ENCODE results near the gene SIGLECL1.

SIGLECL1 gene

DNA sequence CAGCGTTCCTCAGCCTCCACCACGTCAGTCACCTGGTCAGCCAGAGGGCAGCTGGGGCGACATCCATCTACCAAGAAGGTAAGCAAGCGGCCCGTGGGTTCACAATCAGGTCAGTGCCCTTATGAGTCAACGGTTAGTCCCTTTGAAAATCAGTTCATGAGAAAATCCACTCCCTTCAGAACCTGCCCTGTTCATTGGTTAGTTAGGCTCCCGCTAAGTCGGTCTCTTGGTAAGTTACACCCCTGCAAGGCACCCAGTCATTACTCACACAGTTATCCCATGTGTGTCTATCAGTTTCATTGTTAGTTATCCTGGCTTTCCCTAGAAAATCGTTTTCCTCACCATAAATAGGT, 564 bp downstream of the SIGLECL1 start:
- no peaks in the 10 kb centered on the region for H3K9me2 ChIP-seq (replicated peaks; ENCODE audit: insufficient read depth, low read length)
- TF ChIP-seq, protein P1, sequence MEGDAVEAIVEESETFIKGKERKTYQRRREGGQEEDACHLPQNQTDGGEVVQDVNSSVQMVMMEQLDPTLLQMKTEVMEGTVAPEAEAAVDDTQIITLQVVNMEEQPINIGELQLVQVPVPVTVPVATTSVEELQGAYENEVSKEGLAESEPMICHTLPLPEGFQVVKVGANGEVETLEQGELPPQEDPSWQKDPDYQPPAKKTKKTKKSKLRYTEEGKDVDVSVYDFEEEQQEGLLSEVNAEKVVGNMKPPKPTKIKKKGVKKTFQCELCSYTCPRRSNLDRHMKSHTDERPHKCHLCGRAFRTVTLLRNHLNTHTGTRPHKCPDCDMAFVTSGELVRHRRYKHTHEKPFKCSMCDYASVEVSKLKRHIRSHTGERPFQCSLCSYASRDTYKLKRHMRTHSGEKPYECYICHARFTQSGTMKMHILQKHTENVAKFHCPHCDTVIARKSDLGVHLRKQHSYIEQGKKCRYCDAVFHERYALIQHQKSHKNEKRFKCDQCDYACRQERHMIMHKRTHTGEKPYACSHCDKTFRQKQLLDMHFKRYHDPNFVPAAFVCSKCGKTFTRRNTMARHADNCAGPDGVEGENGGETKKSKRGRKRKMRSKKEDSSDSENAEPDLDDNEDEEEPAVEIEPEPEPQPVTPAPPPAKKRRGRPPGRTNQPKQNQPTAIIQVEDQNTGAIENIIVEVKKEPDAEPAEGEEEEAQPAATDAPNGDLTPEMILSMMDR (IDR thresholded peaks at IDR 0.05; ENCODE audit: insufficient read depth, low read length, poor library complexity, severe bottlenecking), result no peak
- no peak for TF ChIP-seq EZH2phosphoT487 (conservative IDR thresholded peaks at IDR 0.05; ENCODE audit: low read length)
- no peaks in the 10 kb centered on the region for H3F3A ChIP-seq (ENCODE audit: insufficient read depth)
- no peaks in the 10 kb centered on the region for H3K9me3 ChIP-seq (ENCODE audit: insufficient read depth, low read length)
- H3K4me3 ChIP-seq (ENCODE audit: insufficient read depth, low read length, poor library complexity, severe bottlenecking), result no peak overlapping the region
- no peak overlapping the region for H3K27ac ChIP-seq (ENCODE audit: low read depth, low read length)
- no peaks in the 10 kb centered on the region for H3K79me2 ChIP-seq (ENCODE audit: insufficient read depth, low read length)
- no peak overlapping the region for H3K4me2 ChIP-seq (ENCODE audit: low read depth, low read length, poor library complexity, severe bottlenecking)
- H4K20me1 ChIP-seq (ENCODE audit: low read depth, low read length), result no peaks in the 10 kb centered on the region
- H3K36me3 ChIP-seq (ENCODE audit: low read length), result no peaks in the 10 kb centered on the region
- no peak overlapping the region for H2AFZ ChIP-seq (ENCODE audit: low read depth, low read length, severe bottlenecking)
- no peak overlapping the region for H3K9ac ChIP-seq (ENCODE audit: low read length)
- no peaks in the 10 kb centered on the region for H3K27me3 ChIP-seq (ENCODE audit: low read length)

DNA sequence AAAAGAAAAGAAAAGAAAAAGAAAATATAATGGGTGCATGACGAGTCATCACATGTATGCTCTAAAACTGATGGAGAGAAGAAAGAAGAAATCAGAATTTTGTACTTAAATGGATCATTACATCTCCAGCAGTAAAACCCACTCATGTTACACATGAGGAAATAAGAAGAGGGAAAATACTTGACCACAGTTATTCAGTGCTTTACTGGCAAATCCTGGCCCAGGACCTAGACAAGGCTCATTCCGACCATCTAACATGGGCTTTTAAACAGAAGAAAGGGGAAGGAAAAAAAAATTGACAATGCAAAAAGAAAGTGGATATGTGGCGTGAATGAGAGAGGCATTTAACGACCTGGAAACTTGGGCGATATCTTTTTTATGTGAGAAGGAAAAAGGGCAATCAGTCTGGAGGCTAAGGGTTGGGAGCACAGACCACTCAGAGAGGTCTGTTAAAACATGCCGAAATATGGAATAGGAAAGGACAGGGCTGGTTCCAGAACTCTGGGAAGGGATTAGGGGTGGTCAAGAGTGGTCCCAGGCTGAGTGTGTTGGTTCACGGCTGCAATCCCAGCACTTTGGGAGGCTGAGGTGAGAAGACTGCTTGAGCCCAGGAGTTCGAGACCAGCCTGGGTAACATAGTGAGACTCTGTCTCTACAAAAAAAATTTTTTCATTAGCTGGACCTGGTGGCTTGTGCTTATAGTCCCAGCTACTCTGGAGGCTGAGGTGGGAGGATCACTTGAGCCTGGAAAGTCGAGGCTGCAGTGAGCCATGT, 1.6 kb downstream of the SIGLECL1 start:
- H4K20me1 ChIP-seq (ENCODE audit: low read depth, low read length), result no peaks in the 10 kb centered on the region
- TF ChIP-seq, protein P1 (IDR thresholded peaks at IDR 0.05; ENCODE audit: insufficient read depth, low read length, poor library complexity, severe bottlenecking), result no peak
- no peak for TF ChIP-seq EZH2phosphoT487 (conservative IDR thresholded peaks at IDR 0.05; ENCODE audit: low read length)

DNA sequence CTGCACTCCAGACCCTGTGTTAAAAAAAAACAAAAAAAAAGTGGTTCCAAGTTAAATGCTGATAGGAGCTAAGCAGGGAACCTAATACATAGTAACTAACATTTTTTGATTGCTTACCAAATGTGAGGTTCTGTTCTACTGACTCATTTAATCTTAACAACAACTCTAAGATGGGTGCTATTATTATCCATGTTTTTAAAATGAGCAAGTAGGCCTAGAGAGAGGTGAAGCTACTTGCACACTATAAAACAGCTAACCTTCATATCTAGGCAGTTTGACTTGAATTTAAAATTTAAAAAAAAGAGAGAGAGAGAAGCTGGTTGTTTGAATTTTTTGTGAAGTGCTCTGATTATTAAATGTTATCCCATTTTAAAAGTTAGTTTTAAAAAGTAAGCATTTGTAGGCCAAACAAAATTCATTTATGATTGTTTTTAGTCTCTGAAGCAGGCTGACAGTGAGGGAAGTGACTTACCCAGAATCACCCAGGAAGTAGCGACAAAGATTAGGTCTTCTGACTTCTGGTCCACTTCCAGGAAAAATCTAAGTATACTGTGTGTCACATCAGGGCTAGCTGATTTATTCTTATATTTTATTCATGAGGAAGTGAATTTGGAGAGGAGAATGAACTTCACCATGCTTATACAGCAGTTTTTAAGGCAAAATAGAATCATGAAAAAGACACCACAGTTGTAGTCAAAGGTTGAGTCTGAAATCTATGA, 2.4 kb downstream of the SIGLECL1 start:
- Histone ChIP-seq H3K36me3 (ENCODE audit: low read length) (no peaks in the 10 kb centered on the region), H3K27me3 (ENCODE audit: low read length) (no peaks in the 10 kb centered on the region)

More for the DNA sequence above, 1.6 kb downstream of the SIGLECL1 start:
- Histone ChIP-seq H3K4me2 (ENCODE audit: low read depth, low read length, poor library complexity, severe bottlenecking) (no peak overlapping the region), H3F3A (ENCODE audit: insufficient read depth) (no peaks in the 10 kb centered on the region), H3K27me3 (ENCODE audit: low read length) (no peaks in the 10 kb centered on the region), H3K4me3 (ENCODE audit: insufficient read depth, low read length, poor library complexity, severe bottlenecking) (no peak overlapping the region), H3K36me3 (ENCODE audit: low read length) (no peaks in the 10 kb centered on the region), H3K27ac (ENCODE audit: low read depth, low read length) (no peak overlapping the region), H3K9me3 (ENCODE audit: insufficient read depth, low read length) (no peaks in the 10 kb centered on the region), H3K9ac (ENCODE audit: low read length) (no peak overlapping the region), H3K9me2 (replicated peaks; ENCODE audit: insufficient read depth, low read length) (no peaks in the 10 kb centered on the region), H3K79me2 (ENCODE audit: insufficient read depth, low read length) (no peaks in the 10 kb centered on the region), H2AFZ (ENCODE audit: low read depth, low read length, severe bottlenecking) (no peak overlapping the region)

More for the DNA sequence above, 2.4 kb downstream of the SIGLECL1 start:
- no peak overlapping the region for H3K9ac ChIP-seq (ENCODE audit: low read length)
- H3K4me3 ChIP-seq (ENCODE audit: insufficient read depth, low read length, poor library complexity, severe bottlenecking), result no peak overlapping the region
- no peak overlapping the region for H3K4me2 ChIP-seq (ENCODE audit: low read depth, low read length, poor library complexity, severe bottlenecking)
- H3F3A ChIP-seq (ENCODE audit: insufficient read depth), result no peaks in the 10 kb centered on the region
- no peak overlapping the region for H2AFZ ChIP-seq (ENCODE audit: low read depth, low read length, severe bottlenecking)
- H3K27ac ChIP-seq (ENCODE audit: low read depth, low read length), result no peak overlapping the region
- H3K9me2 ChIP-seq (replicated peaks; ENCODE audit: insufficient read depth, low read length), result no peaks in the 10 kb centered on the region
- no peaks in the 10 kb centered on the region for H4K20me1 ChIP-seq (ENCODE audit: low read depth, low read length)
- TF ChIP-seq, protein P1 (IDR thresholded peaks at IDR 0.05; ENCODE audit: insufficient read depth, low read length, poor library complexity, severe bottlenecking), result no peak
- no peak for TF ChIP-seq EZH2phosphoT487 (conservative IDR thresholded peaks at IDR 0.05; ENCODE audit: low read length)
- H3K79me2 ChIP-seq (ENCODE audit: insufficient read depth, low read length), result no peaks in the 10 kb centered on the region
- H3K9me3 ChIP-seq (ENCODE audit: insufficient read depth, low read length), result no peaks in the 10 kb centered on the region
